Activated CD8-positive, alpha-beta memory T cell treated with anti-CD3 and anti-CD28 coated beads for 48 hours (primary cell): ENCODE results near the gene RPS8.
"Not testable (repeated sequence)": the region's sequence is repeated elsewhere in the genome, so short reads cannot be mapped to it uniquely, and the experiment has no call there.

Source experiments
- DNase-seq, 3 experiments: peaks; one replicate each; pipeline ENCODE4 v3.0.0-alpha.2; 2020; ENCODE audit warnings: low read depth in 2 of 3, low spot score in 2 of 3

Gene RPS8

DNA sequence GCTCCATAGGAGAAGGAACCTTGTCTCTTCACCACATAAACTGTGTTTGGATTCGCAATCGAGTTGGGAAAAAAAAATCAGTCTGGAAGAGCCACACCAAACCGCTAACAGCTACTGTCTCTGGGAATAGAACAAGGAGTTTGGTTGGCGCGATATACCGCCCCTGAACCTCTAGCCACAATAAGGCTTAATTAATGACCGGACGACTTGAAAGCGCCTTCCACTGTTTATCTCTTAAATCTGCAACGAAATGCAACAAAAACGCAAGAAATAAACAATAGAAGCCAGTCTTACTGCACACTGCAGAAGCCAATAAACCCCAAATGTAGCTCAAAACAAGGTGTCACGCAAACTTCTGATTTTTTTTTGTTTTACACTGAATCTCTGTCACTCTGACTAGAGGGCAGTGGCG lies 43.9 kb downstream of the RPS8 start:
- no peak for DNase-seq

DNA sequence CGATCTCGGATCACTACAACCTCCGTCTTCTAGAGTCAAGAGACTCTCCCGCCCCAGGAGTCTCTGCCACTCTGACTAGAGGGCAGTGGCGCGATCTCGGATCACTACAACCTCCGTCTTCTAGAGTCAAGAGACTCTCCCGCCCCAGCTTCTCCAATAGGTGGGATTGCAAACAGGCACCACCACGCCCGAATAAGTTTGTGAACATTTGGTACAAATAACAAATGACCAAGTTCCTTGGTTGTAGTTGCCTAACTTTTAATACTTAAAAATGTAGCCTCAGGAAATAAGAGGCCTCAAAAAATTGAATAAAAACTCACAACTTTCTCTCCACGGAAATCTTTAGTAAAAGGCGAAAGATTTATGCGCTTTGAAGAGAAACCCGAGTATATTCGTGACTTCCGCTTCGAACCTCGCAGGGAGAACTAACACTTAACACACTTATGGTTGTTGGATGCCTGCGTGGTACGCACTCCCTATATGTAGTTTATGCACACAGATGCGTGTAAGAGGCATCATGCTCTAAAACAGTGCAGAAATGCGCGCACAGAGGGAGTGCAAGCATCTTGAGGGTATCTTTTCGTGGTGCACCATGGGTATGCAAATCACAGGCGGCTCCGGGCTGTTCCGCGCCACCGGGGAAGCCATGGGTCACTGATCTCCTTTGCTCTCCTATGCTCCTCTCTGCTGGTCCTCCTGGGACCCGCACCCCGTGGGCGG lies 44.4 kb downstream of the RPS8 start:
- DNase-seq = peak; percentile 65 to 85 (median 84)

DNA sequence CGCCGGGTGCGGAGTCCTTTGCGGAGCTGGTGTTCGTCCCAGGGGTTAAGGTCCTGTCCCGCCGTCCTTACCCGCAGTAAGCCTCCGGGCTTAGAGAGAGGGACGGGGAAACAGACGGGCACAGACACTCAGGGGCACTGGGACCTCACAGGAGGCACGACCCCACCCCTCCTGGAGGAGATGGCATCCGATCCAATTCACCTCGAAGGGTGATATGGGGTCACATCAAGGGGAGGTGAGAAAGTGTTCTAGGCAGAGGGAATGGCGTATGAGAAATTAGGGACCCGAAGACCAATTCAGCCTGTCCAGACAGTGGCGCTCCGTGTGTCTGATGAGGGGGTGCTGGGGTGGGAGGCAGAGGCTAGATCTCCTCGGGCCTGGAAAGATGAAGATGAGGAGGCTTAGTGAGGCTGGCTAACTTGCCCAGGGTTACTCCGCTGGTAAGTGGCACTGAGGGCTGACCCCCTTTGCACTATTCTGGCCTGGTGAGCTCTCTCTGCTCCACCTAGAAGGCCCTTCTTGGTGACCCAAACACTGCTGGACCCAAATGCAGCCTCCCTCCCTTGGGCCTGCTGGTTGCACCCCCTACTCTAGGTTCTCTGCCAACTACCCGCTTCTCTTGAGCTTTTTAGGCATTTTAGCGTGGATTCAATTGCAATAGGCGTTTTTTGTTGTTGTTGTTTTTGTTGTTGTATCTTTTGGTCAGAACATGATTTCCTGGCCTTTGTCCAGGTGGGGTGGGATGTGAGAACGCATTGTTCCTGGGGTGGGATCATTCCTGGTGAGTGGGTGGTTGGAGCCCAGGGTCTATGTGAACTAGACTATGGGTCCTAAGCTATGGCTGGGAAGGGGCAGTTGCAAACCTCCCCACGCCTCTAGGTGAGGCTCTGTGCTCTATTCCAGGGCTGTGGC lies 45.2 kb downstream of the RPS8 start:
- no peak for DNase-seq

DNA sequence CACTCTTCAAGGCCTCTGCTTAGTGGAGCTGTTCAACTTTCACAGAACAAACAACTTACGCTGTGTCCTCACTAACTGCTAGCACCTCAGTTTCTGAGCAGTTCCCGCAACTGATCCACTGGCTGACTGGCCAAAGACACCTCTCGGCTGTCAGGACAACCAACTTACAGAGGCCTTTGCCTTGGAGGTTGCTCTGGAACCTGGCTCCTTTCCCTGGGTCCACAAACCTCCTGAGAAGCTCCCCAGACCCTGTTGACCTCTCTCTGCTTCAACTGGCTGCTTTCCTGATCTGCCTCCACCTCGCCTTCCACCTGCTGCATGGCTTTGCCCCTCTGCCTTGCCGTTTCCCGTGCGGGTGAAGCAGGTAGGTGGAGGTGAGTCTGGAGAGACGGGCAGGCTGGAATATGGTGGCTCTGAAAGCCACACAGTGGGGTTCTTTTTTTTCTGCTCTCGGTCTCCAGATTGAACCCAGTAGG lies 45.9 kb downstream of the RPS8 start:
- no peak for DNase-seq

DNA sequence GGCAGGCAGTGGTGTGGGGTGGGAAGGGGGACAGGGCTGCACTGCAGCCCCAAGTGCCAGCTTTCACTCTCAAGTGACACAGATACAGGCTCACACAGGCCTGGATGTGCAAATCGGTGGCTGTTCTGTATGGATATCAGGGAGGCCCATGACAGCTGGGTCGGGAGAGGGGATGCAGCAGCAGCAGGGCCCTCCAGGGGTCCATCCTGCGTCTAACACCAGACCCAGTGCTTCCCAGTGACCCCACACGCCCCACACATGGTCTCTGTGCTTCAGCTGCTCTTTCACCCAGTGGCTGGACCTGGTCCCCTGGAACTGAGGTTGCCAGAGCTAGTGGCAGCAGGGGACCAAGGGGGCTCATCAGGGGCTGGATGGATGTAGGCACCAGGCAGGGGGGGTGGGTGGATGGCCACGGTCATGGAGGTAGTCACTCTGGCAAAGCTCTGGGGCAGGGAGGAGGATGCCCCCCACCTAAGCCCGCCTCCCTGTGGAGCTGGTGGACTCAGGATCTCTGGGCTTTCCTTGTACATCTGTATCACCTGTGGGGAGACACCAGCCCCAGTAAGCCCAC lies 46.9 kb downstream of the RPS8 start:
- DNase-seq = no peak

DNA sequence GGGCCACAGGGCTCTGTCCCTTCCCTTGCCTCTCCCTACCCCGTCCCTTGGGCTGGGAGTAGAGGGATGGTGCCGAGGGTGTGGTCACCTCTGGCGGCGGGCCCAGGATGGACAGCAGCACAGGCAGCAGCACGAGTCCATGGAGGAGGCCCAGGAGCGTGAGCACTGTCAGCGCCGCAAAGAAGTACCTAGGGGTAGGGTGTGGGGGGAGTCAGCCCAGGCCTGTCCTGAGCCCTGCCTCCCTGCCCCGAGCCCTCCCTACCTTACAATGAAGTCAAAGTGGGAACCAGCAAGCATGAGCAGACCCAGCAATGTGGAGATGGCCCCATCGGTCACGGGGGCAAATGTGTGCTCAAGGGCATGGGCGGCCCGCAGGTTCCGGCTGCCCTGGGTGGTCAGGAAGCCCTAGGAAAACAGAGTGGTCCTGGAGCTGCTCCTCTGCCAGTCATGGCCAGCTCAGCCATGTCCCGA lies 47.7 kb downstream of the RPS8 start:
- DNase-seq = no peak

DNA sequence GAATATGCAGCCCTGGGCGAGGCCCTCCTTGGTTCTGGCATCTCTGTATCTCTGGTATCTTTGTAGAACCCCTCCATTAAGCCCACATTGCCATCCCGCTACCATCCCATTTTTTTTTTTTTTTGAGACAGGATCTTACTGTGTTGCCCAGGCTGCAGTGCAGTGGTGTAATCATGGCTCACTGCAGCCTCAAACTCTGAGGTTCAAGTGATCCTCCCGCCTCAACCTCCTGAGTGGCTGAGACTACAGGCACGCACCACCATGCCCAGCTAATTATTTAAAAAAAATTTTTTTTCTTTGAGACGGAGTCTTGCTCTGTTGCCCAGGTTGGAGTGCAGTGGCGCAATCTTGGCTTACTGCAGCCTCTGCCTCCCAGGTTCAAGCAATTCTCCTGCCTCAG lies 49.1 kb downstream of the RPS8 start:
- DNase-seq = not testable (repeated sequence)

DNA sequence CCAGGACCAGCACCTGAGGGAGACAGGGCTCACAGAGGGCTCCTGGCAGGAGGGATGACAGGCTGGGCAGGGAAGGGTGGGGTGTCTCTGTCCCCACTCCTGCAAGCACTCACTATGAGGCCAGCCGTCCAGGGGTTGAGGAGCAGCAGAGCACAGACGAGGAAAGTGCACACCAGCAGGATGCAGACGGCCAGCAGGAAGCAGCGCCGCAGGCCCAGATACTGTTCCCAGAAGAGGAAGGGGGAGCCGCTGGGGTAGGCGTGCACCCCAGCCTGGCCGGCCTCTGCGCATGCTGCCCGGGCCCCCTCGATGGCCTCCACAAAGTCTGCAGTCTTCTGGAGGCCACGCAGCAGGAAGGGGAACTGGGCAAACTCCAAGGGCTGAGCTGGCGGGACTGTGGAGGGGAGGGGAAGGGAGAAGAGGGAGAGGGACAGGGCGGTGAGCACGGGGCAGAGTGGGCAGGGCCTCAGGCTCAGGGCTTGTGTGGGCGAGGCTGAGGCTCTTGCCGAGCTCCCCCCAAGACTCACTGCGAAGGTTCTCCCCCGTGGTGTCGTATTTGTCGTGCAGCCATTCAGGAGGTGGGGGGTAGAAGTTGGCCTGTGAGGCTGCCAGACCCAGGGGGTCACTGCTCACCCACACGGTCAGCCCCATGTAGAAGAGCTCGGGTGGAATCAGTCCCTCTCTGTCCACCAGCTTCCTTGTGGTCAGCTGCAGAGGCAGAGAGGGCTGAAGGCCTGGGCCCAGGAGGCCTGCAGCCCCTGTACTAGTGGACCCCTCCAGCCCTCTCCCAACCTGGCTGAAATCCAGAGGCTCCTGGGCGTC lies 51.2 kb downstream of the RPS8 start:
- no peak for DNase-seq

DNA sequence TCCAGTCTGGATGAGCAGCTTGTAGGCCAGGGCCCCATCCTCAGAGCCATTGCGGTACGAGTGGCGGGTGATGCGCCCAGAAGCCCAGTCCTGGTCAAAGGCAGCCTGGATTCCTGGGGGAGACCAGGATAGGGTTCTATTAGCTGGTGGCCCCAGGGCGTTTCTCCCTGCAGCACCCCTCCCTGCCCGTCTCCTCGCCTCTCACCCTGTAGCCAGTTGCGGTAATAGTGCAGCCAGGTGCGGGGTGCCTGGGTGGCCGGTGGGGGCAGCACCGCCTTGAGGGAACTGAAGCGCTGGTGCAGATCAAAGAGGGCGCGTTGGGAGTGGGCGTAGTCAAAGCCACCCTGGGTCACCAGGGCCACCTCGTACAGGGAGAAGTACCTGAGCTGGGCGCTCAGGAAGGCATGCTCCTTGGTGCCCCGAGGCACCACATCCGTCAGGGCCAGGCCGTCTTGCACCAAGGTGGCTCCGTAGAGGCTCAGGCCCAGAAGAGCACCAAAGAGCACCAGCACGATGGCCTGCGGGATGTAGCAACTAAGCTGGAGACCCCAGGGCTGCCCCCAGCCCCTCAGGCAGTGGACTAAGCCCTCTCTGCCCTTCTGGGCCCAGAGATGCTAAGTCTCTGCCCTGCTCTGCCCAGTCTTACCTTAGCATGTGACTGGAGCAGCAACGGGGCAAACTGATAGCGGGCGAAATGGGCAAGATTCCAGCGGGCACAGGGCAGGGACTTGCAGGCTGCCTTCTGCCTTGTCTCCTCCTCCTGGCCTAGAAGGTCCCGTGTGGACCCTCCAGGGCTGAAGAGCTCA lies 52.1 kb downstream of the RPS8 start:
- DNase-seq = no peak

DNA sequence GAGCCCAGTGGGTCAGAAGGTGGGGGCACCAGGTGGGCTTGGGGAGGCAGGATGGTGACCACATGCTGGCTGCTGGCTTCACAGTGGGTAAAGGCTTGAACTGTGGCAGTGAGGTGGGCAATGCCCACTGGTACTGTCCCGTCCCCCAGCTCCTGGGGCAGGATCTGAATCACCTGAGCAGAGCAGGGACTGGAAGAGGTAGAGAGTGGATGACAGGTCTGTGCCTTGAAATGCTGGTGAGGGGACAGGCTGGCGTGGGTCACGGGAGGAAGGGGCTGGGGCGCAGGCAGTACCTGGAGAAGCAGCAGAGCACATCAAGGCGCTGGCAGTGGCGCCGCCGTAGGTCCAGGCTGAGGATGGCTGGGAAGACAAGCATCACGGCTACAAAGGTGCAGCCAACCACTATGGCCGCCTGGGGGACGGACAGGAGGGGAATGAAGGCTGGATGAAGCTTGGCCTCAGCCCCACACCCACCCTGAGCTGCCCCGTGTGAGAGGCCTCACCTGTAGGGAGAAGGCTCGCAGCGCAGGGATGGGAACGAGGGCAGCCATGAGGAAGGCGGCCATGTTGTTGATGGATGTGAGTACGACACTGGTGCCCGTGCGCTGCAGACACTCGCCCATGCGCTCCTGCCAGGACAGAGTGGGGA lies 52.8 kb downstream of the RPS8 start:
- no peak for DNase-seq
